WTC11 (cell line): ENCODE data around the gene PDGFRB.

Source experiments
- ATF2 ChIP-seq: sonication (generic); formaldehyde crosslinking; IDR thresholded peaks from 2 replicates; pipeline ENCODE4 v1.8.1; 2022; ENCODE audit warnings: low read depth, missing genetic modification reagents, borderline replicate concordance
- ATF6 ChIP-seq: sonication (generic); formaldehyde crosslinking; IDR thresholded peaks from 2 replicates; pipeline ENCODE4 v1.8.1; 2023; ENCODE audit warnings: mild to moderate bottlenecking, missing genetic modification reagents
- CREB1 ChIP-seq: sonication (generic); formaldehyde crosslinking; IDR thresholded peaks from 2 replicates; pipeline ENCODE4 v1.8.0; 2023; ENCODE audit warnings: mild to moderate bottlenecking, missing genetic modification reagents
- CREM ChIP-seq: sonication (generic); formaldehyde crosslinking; IDR thresholded peaks from 2 replicates; pipeline ENCODE4 v1.8.1; 2022; ENCODE audit warnings: mild to moderate bottlenecking, missing genetic modification reagents, moderate library complexity
- CTCF ChIP-seq: fragments of 200-600 bp; IDR thresholded peaks from 2 replicates; pipeline ENCODE4 v1.8.0; 2022; ENCODE audit warnings: antibody characterized with exemption
- ESRRA ChIP-seq: sonication (generic); formaldehyde crosslinking; IDR thresholded peaks from 2 replicates; pipeline ENCODE4 v1.8.1; 2022; ENCODE audit warnings: mild to moderate bottlenecking, missing genetic modification reagents, borderline replicate concordance
- KAT7 ChIP-seq: sonication (generic); formaldehyde crosslinking; IDR thresholded peaks from 2 replicates; pipeline ENCODE4 v1.8.1; 2023; ENCODE audit warnings: missing genetic modification reagents, mild to moderate bottlenecking, borderline replicate concordance
- NFE2L1 ChIP-seq: sonication (generic); formaldehyde crosslinking; IDR thresholded peaks from 2 replicates; pipeline ENCODE4 v1.8.1; 2023; ENCODE audit warnings: missing genetic modification reagents
- TP53 ChIP-seq: sonication (generic); formaldehyde crosslinking; IDR thresholded peaks from 2 replicates; pipeline ENCODE4 v1.8.1; 2023; ENCODE audit warnings: mild to moderate bottlenecking, missing genetic modification reagents
- USF2 ChIP-seq: sonication (generic); formaldehyde crosslinking; IDR thresholded peaks from 2 replicates; pipeline ENCODE4 v1.8.1; 2023; ENCODE audit warnings: mild to moderate bottlenecking, missing genetic modification reagents, moderate library complexity
- ZBTB21 ChIP-seq: sonication (generic); formaldehyde crosslinking; IDR thresholded peaks from 2 replicates; pipeline ENCODE4 v1.8.1; 2023; ENCODE audit warnings: mild to moderate bottlenecking, missing genetic modification reagents, borderline replicate concordance
- ZNF396 ChIP-seq: fragments of 250-450 bp; sonication (Bioruptor Pico); IDR thresholded peaks from 2 replicates; pipeline ENCODE4 v1.8.0; 2021; ENCODE audit warnings: mild to moderate bottlenecking, moderate library complexity, borderline replicate concordance
- ZNF416 ChIP-seq: fragments of 250-450 bp; sonication (Bioruptor Pico); IDR thresholded peaks from 2 replicates; pipeline ENCODE4 v1.9.0; 2021; ENCODE audit warnings: mild to moderate bottlenecking, inconsistent platforms

- TF ChIP-seq ZNF416 (CRISPR knock-in tag) = no peak
- no peak for TF ChIP-seq CTCF
- no peak for TF ChIP-seq NFE2L1 (CRISPR knock-in tag)
- no peak for TF ChIP-seq ZNF396 (CRISPR knock-in tag)
- TF ChIP-seq TP53 (CRISPR knock-in tag) = no peak
- no peak for TF ChIP-seq USF2 (CRISPR knock-in tag)
- TF ChIP-seq ZBTB21 = no peak
- TF ChIP-seq CREM (CRISPR knock-in tag) = no peak
- no peak for TF ChIP-seq ESRRA
- no peak for TF ChIP-seq ATF2 (CRISPR knock-in tag)
- TF ChIP-seq CREB1 = no peak
- TF ChIP-seq ATF6 (CRISPR knock-in tag) = no peak
- no peak for TF ChIP-seq KAT7
These were observed 32.8 kb downstream of the PDGFRB start for GRCh38 chr5:150122536-150123481.
